Activated B cell treated with CpG ODN at 0.5 μM for 24 hours (primary cell): ENCODE results near the gene SLC26A5. TPM values are rescaled to one million over a fixed set of nuclear protein-coding genes. Genes with fewer than 3 reads are reported as not detected.

Experiments used
- ATAC-seq: fragments of 200-7000 bp; cut with Tn5 transposase; one replicate; pipeline ENCODE4 v1.10.0; 2021; ENCODE audit warnings: low read depth, mild to moderate bottlenecking, moderate library complexity
- CTCF ChIA-PET: fragments of 350-600 bp; sonication (Branson Sonifier 250); formaldehyde crosslinking; loops from one replicate; lab custom pipeline; 2021; ENCODE audit warnings: antibody characterized with exemption; lab: Charles Lee
- POLR2A ChIA-PET: fragments of 350-600 bp; sonication (Branson Sonifier 250); formaldehyde crosslinking; loops from one replicate; lab custom pipeline; 2021; ENCODE audit warnings: antibody characterized with exemption; lab: Charles Lee
- DNase-seq: peaks from one replicate; pipeline ENCODE4 v3.0.0; 2022
- H3K27ac Mint-ChIP-seq: one replicate; pipeline ENCODE4 v1.8.0; 2020; ENCODE audit warnings: mixed read lengths
- H3K27me3 Mint-ChIP-seq: one replicate; pipeline ENCODE4 v1.8.0; 2021; ENCODE audit warnings: mixed read lengths
- H3K36me3 Mint-ChIP-seq: one replicate; pipeline ENCODE4 v1.8.0; 2021; ENCODE audit warnings: low read depth, mixed read lengths
- H3K4me1 Mint-ChIP-seq: one replicate; pipeline ENCODE4 v1.8.0; 2021; ENCODE audit warnings: mixed read lengths
- H3K4me3 Mint-ChIP-seq: one replicate; pipeline ENCODE4 v1.8.0; 2020; ENCODE audit warnings: mild to moderate bottlenecking, mixed read lengths
- H3K9me3 Mint-ChIP-seq: one replicate; pipeline ENCODE4 v1.8.0; 2020; ENCODE audit warnings: mixed read lengths
- intact Hi-C: fragments of 100-400 bp; cut with micrococcal nuclease; formaldehyde crosslinking; loops from one replicate; pipeline ENCODE4 v1.15.1; 2024
- total RNA-seq: library from RNA; stranded (reverse); gene quantifications from 2 replicates; pipeline ENCODE4 v1.2.3, GENCODE V29; 2022
- TF ChIP-seq, protein P1 (sequence below): fragments of 200-600 bp; IDR thresholded peaks from one replicate; pipeline ENCODE4 v1.8.0; 2022; ENCODE audit warnings: antibody characterized with exemption, mild to moderate bottlenecking

The SLC26A5 gene
- total RNA-seq, 1 donor from 2014 or later: not detected

DNA sequence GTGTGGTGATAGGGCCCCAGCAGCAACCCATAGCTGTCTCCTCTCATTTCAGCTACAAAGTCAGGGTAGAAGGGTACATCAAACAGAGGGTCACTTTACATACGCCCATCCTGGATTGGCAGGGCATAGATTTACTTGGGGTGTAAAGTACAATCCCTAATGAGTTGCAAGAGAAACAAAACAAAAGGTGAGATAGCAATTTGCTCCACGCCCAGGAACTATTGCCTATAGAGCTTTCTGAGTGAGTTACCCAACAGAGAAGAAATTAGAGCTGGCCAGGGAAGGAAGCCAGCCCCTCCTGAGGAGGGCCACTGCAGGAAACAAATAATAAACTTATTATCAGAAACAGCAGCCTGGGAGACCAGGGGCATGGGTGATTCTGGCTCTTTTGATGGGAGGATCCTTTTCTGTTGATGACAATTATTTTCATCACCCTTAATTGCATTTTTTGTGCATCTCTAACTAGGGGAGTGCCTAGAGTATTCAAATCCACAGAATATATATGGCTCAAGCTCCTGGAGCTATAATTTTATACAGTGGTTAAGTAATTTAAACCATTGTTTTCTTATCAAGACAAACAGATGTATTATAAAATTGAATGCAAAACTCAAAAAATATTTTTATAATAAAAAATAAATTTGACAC lies 47.4 kb downstream of the SLC26A5 start:
- no peak for DNase-seq
- Mint-ChIP-seq H3K9me3 (peaks cover 3% of the 10 kb centered on the region), H3K4me3 (no peak overlapping the region), H3K27ac (no peak overlapping the region), H3K27me3 (peaks cover 14% of the 10 kb centered on the region), H3K36me3 (no peaks in the 10 kb centered on the region), H3K4me1 (no peaks in the 10 kb centered on the region)
- TF ChIP-seq, protein P1, sequence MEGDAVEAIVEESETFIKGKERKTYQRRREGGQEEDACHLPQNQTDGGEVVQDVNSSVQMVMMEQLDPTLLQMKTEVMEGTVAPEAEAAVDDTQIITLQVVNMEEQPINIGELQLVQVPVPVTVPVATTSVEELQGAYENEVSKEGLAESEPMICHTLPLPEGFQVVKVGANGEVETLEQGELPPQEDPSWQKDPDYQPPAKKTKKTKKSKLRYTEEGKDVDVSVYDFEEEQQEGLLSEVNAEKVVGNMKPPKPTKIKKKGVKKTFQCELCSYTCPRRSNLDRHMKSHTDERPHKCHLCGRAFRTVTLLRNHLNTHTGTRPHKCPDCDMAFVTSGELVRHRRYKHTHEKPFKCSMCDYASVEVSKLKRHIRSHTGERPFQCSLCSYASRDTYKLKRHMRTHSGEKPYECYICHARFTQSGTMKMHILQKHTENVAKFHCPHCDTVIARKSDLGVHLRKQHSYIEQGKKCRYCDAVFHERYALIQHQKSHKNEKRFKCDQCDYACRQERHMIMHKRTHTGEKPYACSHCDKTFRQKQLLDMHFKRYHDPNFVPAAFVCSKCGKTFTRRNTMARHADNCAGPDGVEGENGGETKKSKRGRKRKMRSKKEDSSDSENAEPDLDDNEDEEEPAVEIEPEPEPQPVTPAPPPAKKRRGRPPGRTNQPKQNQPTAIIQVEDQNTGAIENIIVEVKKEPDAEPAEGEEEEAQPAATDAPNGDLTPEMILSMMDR: no peak
- intact Hi-C loops: no loop called here
- ChIA-PET POLR2A (no interaction called here), CTCF (no interaction called here)
- no peak for ATAC-seq

GRCh38 chr7:103396471-103396870 lies 49.5 kb downstream of the SLC26A5 start:
- peaks cover 3% of the 10 kb centered on the region for H3K9me3 Mint-ChIP-seq
- H3K4me3 Mint-ChIP-seq: no peak overlapping the region
- TF ChIP-seq, protein P1: no peak
- peaks cover 2% of the 10 kb centered on the region for H3K27me3 Mint-ChIP-seq
- ATAC-seq (no peak), DNase-seq (no peak)
- H3K36me3 Mint-ChIP-seq: no peaks in the 10 kb centered on the region
- no peaks in the 10 kb centered on the region for H3K4me1 Mint-ChIP-seq
- ChIA-PET POLR2A (no interaction called here), CTCF (no interaction called here)
- intact Hi-C loops: no loop called here
- H3K27ac Mint-ChIP-seq: no peak overlapping the region

- Mint-ChIP-seq H3K36me3 (no peaks in the 10 kb centered on the region), H3K4me3 (no peak overlapping the region), H3K27ac (no peak overlapping the region), H3K9me3 (peaks cover 2% of the 10 kb centered on the region), H3K27me3 (peaks cover 7% of the 10 kb centered on the region), H3K4me1 (no peaks in the 10 kb centered on the region)
- POLR2A ChIA-PET: no interaction called here
- intact Hi-C loops: no loop called here
- TF ChIP-seq, protein P1: no peak
- DNase-seq (no peak), ATAC-seq (no peak)
- CTCF ChIA-PET: no interaction called here
Measured at GRCh38 chr7:103395071-103395470, 50.9 kb downstream of the SLC26A5 start.

- H3K4me1 Mint-ChIP-seq: no peaks in the 10 kb centered on the region
- DNase-seq (no peak), ATAC-seq (no peak)
- no peaks in the 10 kb centered on the region for H3K9me3 Mint-ChIP-seq
- no peaks in the 10 kb centered on the region for H3K36me3 Mint-ChIP-seq
- intact Hi-C loops: no loop called here
- H3K27me3 Mint-ChIP-seq: peaks cover 7% of the 10 kb centered on the region
- ChIA-PET POLR2A (no interaction called here), CTCF (no interaction called here)
- no peak overlapping the region for H3K4me3 Mint-ChIP-seq
- TF ChIP-seq, protein P1: no peak
- no peak overlapping the region for H3K27ac Mint-ChIP-seq
Measured at GRCh38 chr7:103394566-103394965, 51.4 kb downstream of the SLC26A5 start.

DNA sequence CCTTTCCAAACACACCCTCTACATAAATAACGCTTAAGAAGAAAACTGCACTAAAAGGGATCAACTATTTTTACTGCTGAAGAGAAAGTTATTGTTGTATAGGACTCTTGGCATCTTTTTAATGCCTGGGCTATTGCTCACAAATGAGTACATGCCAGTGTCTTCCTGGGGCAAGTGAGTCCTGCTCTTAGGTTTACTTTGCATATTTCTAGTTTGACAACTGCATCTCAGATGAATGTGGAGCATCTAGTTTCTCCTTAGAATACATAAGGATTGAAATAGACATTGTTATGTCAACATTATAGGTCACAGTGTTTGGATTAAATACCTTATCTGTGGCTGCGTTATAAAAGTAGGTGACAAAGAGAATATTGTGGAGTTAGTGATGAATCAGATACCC lies 54.0 kb downstream of the SLC26A5 start:
- no peaks in the 10 kb centered on the region for H3K9me3 Mint-ChIP-seq
- TF ChIP-seq, protein P1: no peak
- intact Hi-C loops: no loop called here
- no peak for DNase-seq
- ChIA-PET CTCF (no interaction called here), POLR2A (no interaction called here)
- no peaks in the 10 kb centered on the region for H3K36me3 Mint-ChIP-seq
- H3K27ac Mint-ChIP-seq: no peak overlapping the region
- no peaks in the 10 kb centered on the region for H3K4me1 Mint-ChIP-seq
- H3K27me3 Mint-ChIP-seq: peaks cover 11% of the 10 kb centered on the region
- no peak overlapping the region for H3K4me3 Mint-ChIP-seq
- no peak for ATAC-seq
